ENCODE data around the gene CPNE2. TPM values are rescaled to one million over a fixed set of nuclear protein-coding genes. Genes with fewer than 3 reads are reported as not detected.
A peak's percentile ranks its signal among the peaks of the same experiment; 100 is the strongest.

The CPNE2 gene
- total RNA-seq, 3 donors from 2014 or later, result 48.7 to 77.0 (median 52.5) TPM

DNA sequence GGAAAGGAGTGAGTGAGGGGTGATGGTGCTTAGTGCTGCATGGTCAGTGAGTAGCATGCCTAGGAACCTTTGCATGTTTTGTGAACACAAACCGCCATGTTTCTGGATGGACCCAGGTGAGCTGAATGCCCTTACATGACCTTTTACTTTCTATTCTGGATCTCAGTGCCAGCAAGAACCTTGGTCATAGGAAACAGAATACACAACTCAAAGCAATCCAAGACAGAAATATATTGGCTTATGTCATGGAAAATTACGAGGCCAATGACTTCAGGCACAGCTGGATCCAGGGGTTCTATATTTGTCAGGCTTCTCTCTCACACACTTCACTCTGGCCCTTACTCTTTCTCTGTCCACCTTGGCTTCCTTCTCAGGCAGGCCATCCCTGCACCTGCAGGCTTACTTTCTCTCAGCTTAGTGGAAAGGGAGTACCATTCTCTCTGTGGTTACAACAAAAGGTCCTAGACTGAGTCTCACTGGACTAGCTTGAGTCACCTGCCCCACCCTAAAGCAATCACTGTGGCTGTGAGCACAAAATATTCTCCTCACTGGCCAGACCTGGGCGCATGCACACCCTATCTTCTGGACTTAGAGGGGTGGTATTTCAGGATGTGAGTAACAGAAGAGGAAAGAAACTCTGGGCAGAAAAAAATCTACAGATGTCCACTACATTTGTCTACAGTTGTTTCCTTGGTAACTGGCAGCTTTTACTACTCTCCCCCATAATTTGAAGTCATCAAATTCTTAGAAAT is 20.4 kb upstream of the CPNE2 start:
- Histone ChIP-seq H3K4me3 (no peak overlapping the region), H3K9me3 (no peaks in the 10 kb centered on the region), H3K36me3 (ENCODE audit: low read depth) (no peaks in the 10 kb centered on the region), H3K4me1 (ENCODE audit: low read depth) (no peaks in the 10 kb centered on the region)
- no peak for TF ChIP-seq CTCF (IDR thresholded peaks at IDR 0.05)
- intact Hi-C loops (cut with DNase I, micrococcal nuclease), result no loop called here
- ATAC-seq (peak; percentile 59), DNase-seq (no peak)

DNA sequence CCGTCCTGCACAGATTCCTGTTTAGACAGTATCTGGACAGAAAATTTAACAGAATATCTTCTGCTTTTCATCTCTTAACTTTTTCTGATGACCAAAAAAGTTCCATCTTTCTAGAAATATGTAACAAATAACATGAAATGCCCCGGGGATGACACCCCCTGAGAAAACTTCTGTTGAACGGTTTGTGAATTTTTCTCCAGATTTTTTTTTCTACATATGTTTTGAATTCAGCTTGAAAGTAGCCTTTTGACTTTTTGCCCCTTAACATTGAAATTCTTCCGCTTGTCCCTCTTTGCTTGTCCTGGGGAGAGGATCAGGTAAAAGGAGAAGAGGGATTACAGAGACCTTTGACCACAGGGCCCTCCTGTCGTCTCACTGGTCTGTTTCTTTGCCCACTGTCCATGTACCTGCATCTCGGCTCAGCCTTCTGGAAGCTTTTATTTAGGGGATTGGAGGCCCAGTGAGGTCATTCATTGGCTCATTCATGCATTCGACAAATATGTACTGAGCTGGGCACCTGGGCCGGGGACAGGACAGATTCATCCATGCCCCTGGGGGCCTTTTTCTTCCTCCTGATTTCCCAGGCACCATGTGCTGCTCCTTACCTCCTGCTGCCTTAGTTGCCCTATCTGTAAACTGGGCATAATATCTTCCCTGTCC is 19.6 kb upstream of the CPNE2 start:
- Histone ChIP-seq H3K9me3 (no peaks in the 10 kb centered on the region), H3K36me3 (ENCODE audit: low read depth) (no peaks in the 10 kb centered on the region), H3K4me1 (ENCODE audit: low read depth) (no peaks in the 10 kb centered on the region), H3K4me3 (no peak overlapping the region)
- intact Hi-C loops (cut with DNase I, micrococcal nuclease), result no loop called here
- DNase-seq (no peak), ATAC-seq (no peak)
- no peak for TF ChIP-seq CTCF (IDR thresholded peaks at IDR 0.05)

DNA sequence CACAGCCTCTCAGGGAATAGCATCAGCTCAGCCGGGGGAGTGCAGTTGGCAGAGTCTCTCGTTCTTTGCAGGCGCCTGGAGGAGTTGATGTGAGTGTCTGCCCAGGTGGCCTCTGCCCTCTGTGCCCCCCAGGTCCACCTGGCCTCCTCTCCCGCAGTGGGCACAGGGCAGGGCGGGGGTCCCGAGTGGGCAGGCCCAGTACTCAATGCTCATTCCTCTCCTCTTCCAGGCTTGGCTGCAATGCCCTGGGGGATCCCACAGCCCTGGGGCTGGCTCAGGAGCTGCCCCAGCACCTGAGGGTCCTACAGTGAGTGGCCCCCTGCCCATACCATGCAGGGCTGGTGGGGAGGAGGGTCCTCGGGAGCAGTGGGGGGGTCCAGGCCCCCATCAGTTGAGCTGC is 14.7 kb upstream of the CPNE2 start:
- Histone ChIP-seq H3K4me1 (ENCODE audit: low read depth) (no peaks in the 10 kb centered on the region), H3K9me3 (no peaks in the 10 kb centered on the region), H3K4me3 (no peak overlapping the region), H3K36me3 (ENCODE audit: low read depth) (no peaks in the 10 kb centered on the region)
- ATAC-seq (no peak), DNase-seq (no peak)
- intact Hi-C loops (cut with DNase I, micrococcal nuclease), result no loop called here
- TF ChIP-seq CTCF (IDR thresholded peaks at IDR 0.05), result no peak

DNA sequence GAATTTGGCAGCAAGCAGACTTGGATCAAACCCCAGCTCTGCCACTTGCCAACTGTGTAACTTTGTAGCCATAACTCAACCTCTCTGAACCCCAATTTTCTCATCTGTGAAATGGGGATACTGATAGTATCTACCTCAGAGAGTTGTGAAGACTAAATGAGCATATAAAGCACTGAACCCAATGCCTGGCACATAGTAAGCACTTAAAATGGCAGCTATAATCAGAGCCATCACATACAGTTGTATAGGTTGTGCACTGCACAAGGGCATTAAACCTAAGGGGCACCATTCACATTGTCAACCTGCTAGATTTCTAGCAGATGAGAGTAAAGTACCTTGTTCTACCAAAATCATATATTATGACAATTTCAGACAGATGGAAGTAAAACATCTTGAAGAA is 10.6 kb upstream of the CPNE2 start:
- no peak for DNase-seq
- TF ChIP-seq CTCF (IDR thresholded peaks at IDR 0.05), result no peak
- Histone ChIP-seq H3K36me3 (ENCODE audit: low read depth) (no peaks in the 10 kb centered on the region), H3K4me1 (ENCODE audit: low read depth) (peaks cover 3% of the 10 kb centered on the region), H3K4me3 (no peak overlapping the region), H3K9me3 (no peaks in the 10 kb centered on the region)
- ATAC-seq, result no peak
- intact Hi-C loops (cut with DNase I, micrococcal nuclease), result loop anchor here in 1 of 2 donors (10.0 kb wide), 1 partner anchor 83 kb away; no protein-coding TSS in a partner anchor

DNA sequence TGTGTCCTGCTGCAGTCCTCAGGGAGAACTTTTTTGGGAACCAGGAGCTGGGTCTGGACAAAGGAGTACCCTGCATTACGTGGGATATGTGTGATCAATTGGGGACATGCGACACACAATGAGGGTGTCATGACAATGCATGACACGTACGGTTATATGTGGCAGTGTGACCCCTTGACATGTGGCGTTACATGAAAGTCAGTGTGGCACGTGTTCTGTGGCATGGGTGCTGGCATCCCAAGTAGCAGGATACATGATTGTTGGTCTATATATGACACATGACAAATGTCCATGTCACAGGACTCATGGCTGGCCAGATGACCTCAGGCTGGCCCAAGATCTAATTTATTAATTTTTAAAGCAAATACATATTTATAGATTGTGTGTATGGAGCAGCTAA is 9.7 kb upstream of the CPNE2 start:
- Histone ChIP-seq H3K4me1 (ENCODE audit: low read depth) (peaks cover 3% of the 10 kb centered on the region), H3K9me3 (no peaks in the 10 kb centered on the region), H3K36me3 (ENCODE audit: low read depth) (no peaks in the 10 kb centered on the region), H3K4me3 (no peak overlapping the region)
- intact Hi-C loops (cut with DNase I, micrococcal nuclease), result loop anchor here in 1 of 2 donors (10.0 kb wide), 1 partner anchor 82 kb away; no protein-coding TSS in a partner anchor
- ATAC-seq (no peak), DNase-seq (no peak)
- no peak for TF ChIP-seq CTCF (IDR thresholded peaks at IDR 0.05)
